ENCODE measurements around the gene CXCL3. TPM values are rescaled to one million over a fixed set of nuclear protein-coding genes. Genes with fewer than 3 reads are reported as not detected.

The CXCL3 gene
- total RNA-seq, 2 donors from 2014 or later = 2.9 TPM

DNA sequence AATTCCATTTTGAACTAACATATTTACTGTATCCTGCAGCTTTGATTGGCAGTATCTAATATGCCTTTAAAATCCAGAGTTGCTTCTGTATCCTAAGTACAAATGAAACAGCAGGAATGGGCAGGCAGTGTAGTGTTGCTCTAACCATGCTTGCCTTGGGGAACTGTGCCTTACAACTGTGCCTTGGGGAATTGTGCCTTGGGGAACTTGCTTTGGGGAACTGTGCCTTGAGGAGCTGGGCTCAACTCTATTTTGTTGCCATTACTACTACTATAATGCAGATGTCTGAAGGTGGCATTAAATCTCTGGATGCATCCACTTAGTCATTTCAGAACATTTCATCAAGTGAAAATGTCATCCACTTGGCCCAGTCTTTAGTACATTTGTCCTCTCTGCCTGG is 6.9 kb downstream of the CXCL3 start:
- Histone ChIP-seq H3K27ac (ENCODE audit: low read depth, low read length) (no peak overlapping the region), H3K4me3 (ENCODE audit: low read length) (no peak overlapping the region), H3K9ac (ENCODE audit: extremely low read depth, low read length, poor library complexity, severe bottlenecking) (no peak overlapping the region), H3K4me1 (ENCODE audit: control insufficient read depth, insufficient read depth, low read length) (no peaks in the 10 kb centered on the region), H3K27me3 (ENCODE audit: control insufficient read depth, insufficient read depth, low read length, poor library complexity, severe bottlenecking) (no peaks in the 10 kb centered on the region), H3K9me3 (ENCODE audit: control insufficient read depth, low read length) (no peaks in the 10 kb centered on the region), H3K36me3 (ENCODE audit: control insufficient read depth, insufficient read depth, low read length) (no peaks in the 10 kb centered on the region)
- Mint-ChIP-seq H3K4me1 (no peaks in the 10 kb centered on the region), H3K4me3 (no peak overlapping the region), H3K27me3 (ENCODE audit: insufficient read depth) (peaks cover 3% of the 10 kb centered on the region), H3K27ac (no peak overlapping the region), H3K9me3 (no peaks in the 10 kb centered on the region), H3K36me3 (ENCODE audit: low read depth) (no peaks in the 10 kb centered on the region)
- TF ChIP-seq, protein P1, sequence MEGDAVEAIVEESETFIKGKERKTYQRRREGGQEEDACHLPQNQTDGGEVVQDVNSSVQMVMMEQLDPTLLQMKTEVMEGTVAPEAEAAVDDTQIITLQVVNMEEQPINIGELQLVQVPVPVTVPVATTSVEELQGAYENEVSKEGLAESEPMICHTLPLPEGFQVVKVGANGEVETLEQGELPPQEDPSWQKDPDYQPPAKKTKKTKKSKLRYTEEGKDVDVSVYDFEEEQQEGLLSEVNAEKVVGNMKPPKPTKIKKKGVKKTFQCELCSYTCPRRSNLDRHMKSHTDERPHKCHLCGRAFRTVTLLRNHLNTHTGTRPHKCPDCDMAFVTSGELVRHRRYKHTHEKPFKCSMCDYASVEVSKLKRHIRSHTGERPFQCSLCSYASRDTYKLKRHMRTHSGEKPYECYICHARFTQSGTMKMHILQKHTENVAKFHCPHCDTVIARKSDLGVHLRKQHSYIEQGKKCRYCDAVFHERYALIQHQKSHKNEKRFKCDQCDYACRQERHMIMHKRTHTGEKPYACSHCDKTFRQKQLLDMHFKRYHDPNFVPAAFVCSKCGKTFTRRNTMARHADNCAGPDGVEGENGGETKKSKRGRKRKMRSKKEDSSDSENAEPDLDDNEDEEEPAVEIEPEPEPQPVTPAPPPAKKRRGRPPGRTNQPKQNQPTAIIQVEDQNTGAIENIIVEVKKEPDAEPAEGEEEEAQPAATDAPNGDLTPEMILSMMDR (conservative IDR thresholded peaks at IDR 0.05) = no peak
- DNase-seq = no peak

DNA sequence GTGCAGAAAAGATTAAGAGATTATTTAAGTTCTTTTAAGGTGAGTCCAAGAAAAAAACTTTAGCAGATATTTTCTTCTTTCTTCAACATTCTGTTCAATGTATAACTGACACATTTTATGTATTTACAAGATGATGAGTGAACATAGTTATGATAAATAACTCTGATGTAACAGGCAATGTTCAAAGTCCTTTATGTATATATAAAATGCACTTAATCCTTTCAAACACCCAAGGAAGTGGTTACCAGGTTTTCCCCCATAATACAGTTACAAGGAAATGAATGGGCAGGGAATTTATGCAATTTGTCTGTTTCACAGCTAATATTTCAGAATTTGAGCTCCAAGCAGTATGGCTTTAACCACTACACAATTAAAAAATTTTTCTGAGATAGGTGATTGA is 8.2 kb downstream of the CXCL3 start:
- Mint-ChIP-seq H3K4me3 (no peak overlapping the region), H3K27me3 (ENCODE audit: insufficient read depth) (no peaks in the 10 kb centered on the region), H3K36me3 (ENCODE audit: low read depth) (no peaks in the 10 kb centered on the region), H3K4me1 (no peaks in the 10 kb centered on the region), H3K27ac (no peak overlapping the region), H3K9me3 (no peaks in the 10 kb centered on the region)
- DNase-seq = no peak
- H3K36me3 ChIP-seq (ENCODE audit: control insufficient read depth, insufficient read depth, low read length) = no peaks in the 10 kb centered on the region
- H3K4me3 ChIP-seq (ENCODE audit: low read length) = no peak overlapping the region
- no peaks in the 10 kb centered on the region for H3K4me1 ChIP-seq (ENCODE audit: control insufficient read depth, insufficient read depth, low read length)
- H3K9me3 ChIP-seq (ENCODE audit: control insufficient read depth, low read length) = no peaks in the 10 kb centered on the region
- TF ChIP-seq, protein P1 (conservative IDR thresholded peaks at IDR 0.05) = no peak
- H3K9ac ChIP-seq (ENCODE audit: extremely low read depth, low read length, poor library complexity, severe bottlenecking) = no peak overlapping the region
- no peak overlapping the region for H3K27ac ChIP-seq (ENCODE audit: low read depth, low read length)
- H3K27me3 ChIP-seq (ENCODE audit: control insufficient read depth, insufficient read depth, low read length, poor library complexity, severe bottlenecking) = no peaks in the 10 kb centered on the region

DNA sequence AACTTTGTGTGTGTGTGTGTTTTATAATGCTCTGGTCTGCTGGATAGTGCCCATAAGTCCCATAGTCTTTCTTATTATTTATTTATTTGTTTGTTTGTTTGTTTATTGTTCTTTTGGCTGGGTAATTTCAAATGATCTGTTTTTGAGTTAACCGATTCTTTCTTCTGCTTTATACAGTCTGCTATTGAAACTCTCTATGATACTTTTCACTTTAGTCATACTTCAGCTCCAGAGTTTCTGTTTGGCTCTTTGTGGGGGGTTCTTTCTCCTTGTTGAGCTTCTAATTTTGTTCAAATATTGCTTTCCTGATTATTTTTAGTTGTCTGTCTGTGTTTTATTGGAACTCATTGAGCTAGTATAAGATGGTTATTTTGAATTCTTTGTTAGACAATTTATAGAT is 10.0 kb downstream of the CXCL3 start:
- Histone ChIP-seq H3K27ac (ENCODE audit: low read depth, low read length) (no peak overlapping the region), H3K4me3 (ENCODE audit: low read length) (no peak overlapping the region), H3K9me3 (ENCODE audit: control insufficient read depth, low read length) (no peaks in the 10 kb centered on the region), H3K27me3 (ENCODE audit: control insufficient read depth, insufficient read depth, low read length, poor library complexity, severe bottlenecking) (no peaks in the 10 kb centered on the region), H3K9ac (ENCODE audit: extremely low read depth, low read length, poor library complexity, severe bottlenecking) (no peak overlapping the region), H3K4me1 (ENCODE audit: control insufficient read depth, insufficient read depth, low read length) (no peaks in the 10 kb centered on the region), H3K36me3 (ENCODE audit: control insufficient read depth, insufficient read depth, low read length) (no peaks in the 10 kb centered on the region)
- H3K9me3 Mint-ChIP-seq = no peaks in the 10 kb centered on the region
- DNase-seq = no peak
- TF ChIP-seq, protein P1 (conservative IDR thresholded peaks at IDR 0.05) = no peak
- H3K27ac Mint-ChIP-seq = no peak overlapping the region
- H3K27me3 Mint-ChIP-seq (ENCODE audit: insufficient read depth) = no peaks in the 10 kb centered on the region
- WGBS, 2 experiments (ENCODE audit: insufficient coverage in 1 of 2, insufficient read length in 1 of 2) = no CpG with 5 or more reads among the region's 1 CpG
- H3K4me1 Mint-ChIP-seq = no peaks in the 10 kb centered on the region
- H3K4me3 Mint-ChIP-seq = no peak overlapping the region
- no peaks in the 10 kb centered on the region for H3K36me3 Mint-ChIP-seq (ENCODE audit: low read depth)
